NCI-H69 (cell line): ENCODE measurements around the gene DAD1.
"Not testable (repeated sequence)": the region's sequence is repeated elsewhere in the genome, so short reads cannot be mapped to it uniquely, and the experiment has no call there.

Experiments used
- DNase-seq: peaks from one replicate; lab custom pipeline; 2025; lab: John Stamatoyannopoulos, UW

The DAD1 gene

DNA sequence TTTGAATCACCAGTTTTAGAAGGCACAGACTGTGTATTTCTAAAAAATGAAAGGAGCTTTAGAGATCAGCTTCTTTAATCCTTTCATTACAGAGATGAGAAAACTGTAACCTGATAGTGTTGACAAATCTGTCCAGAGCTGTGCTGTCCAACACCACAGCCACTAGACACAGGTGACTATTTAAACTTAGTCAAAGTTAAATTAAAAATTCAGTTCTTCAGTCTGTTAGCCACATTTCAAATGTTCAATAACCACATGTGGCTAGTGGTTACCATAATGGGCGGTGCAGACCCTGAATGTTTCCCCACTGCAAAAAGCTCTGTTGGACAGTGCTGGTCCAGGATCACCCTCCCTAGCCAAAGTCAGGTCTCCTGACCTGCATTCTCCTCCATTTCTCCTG, 21.6 kb downstream of the DAD1 start:
- no peak for DNase-seq

DNA sequence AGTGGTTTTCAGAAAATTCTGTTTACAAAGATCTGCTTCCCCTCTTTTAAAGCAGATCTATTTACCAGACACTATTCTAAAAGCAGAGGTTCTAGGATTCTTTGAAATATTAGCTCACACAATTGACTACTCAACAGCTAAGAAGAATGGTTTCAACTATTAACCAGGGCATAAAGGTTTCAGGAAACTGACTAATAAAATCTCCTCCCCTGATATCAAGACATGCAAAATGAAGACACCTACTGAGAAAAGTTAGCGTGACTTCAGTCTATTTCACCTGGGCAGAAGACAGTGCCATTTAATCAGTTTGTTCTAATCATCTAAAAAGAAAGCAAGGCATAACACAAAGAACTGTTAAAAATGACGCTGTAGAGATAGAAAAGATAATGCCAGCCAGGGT, 22.2 kb downstream of the DAD1 start:
- no peak for DNase-seq

DNA sequence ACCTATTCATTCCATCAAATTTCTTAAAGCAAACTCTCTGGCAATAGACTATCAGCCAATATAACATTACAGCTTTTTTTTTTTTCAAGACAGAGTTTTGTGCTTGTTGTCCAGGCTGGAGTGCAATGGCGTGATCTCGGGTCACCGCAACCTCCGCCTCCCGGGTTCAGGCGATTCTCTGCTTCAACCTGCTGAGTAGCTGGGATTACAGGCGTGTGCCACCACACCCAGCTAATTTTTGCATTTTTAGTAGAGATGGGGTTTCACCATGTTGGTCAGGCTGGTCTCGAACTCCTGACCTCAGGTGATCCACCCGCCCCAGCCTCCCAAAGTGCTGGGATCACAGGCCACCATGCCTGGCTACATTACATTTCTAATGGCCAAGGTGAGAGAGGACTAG, 22.8 kb downstream of the DAD1 start:
- DNase-seq = not testable (repeated sequence)

DNA sequence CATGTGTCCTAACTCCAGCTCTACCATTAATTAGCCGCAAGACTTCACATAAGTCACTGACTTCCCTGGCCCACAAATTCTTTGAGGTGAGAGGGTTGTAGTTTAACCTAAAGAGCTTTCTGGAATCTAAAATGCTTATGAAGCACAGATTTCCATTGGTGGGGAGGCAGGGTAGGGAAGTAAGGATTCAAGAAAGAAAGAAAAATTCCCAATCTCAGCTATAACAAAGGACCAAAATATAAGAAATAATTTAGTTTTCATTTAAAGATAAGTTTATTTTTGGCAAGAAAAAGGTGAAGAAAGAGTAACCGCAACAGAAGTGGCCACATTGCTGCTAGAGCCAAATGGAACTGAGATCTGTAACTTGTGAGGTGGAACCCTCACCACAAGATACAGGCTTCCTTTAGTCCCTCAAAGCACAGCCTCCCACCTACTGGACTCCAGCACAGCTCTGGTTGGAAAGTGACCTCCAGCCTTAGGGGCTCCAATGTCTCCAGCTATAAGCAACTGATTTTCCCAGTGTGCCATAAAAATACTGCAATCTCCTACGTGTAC, 23.6 kb downstream of the DAD1 start:
- DNase-seq = no peak

DNA sequence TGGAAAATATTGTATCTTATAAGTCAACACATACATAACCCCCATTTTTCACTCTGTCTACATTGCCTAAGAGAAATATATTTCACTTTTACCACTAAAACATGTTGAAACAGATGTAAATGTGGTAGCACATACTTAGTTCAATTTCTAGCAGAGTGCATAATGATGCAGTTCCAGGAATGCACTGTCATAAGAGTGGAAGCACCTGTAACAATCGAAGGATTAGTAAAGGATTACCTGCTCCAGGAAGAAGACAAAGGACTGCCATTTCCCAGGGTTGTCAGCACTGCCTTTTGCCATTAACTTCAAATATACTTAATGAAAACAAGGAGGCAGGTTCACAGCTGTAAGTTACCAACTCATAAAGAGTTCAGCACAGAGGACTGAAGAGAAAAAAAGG, 24.6 kb downstream of the DAD1 start:
- no peak for DNase-seq

DNA sequence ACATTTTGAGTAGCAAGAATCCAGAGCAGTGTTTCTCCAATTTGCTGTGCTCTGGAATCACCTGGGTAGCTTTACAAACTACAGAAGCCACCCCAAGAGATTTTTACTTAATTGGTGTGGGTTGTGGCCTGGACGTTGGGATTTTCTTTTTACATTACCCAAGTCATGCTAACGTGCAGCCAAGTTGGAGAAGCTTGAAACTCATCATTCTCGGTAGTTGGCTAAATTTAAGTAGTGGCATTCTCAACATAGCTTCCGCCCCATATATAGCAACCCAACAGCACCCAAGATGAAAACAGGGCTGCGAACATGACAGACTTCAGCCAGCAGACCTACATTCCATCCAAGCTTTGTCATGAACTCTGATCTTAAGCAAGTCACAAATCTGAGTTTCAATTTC, 25.0 kb downstream of the DAD1 start:
- no peak for DNase-seq

DNA sequence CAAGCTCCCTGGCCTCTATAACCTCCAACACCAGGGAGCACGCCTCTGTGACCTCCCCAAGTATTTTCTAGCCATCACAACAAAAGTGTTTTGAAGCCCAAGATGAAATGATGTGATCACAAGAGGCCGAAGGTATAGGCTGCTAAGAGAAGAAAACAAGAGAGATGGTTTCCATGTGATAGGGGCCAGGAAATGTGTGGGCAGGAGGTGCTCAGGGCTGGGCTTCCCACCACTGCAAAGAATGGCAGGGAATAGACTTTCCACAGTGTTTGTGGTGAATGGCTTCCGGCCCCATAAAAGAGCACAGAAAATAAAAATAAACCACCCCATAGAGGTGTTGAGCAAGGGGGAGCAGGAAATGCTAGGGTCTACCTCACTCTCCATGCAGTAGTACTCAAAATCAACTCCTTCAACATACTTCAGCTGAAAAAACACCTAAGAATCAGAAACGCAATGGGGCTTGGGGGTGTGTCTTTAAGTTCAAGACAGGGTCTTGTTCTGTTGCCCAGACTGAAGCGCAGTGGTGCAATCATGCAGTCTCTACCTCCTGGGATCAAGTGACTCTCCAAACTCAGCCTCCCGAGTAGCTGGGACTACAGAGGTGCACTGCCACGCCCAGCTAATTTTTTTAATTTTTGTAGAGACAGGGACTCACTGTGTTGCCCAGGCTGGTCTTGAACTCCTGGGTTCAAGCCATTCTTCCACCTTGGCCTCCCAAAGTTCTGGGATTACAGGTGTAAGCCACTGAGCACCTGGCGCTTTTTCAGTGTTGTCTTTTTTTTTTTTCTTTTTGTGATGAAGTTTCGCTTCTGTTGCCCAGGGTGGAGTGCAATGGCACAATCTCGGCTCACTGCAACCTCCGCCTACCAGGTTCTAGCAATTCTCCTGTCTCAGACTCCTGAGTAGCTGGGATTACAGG, 27.1 kb downstream of the DAD1 start:
- DNase-seq = no peak

DNA sequence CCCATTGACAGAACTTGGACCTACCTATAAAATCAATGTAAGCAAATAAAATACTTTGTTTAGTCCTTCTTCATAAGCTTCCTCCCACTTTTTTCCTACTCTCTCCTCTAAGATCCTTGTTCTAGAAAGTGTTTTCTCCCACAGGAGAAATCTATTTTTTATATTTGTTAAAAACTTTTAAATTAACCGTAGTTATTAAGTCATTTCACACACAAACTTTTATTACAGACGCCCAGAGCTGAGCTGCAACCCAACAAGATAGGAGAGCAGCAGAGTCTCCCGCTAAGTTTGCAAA, 27.7 kb downstream of the DAD1 start:
- DNase-seq = no peak

DNA sequence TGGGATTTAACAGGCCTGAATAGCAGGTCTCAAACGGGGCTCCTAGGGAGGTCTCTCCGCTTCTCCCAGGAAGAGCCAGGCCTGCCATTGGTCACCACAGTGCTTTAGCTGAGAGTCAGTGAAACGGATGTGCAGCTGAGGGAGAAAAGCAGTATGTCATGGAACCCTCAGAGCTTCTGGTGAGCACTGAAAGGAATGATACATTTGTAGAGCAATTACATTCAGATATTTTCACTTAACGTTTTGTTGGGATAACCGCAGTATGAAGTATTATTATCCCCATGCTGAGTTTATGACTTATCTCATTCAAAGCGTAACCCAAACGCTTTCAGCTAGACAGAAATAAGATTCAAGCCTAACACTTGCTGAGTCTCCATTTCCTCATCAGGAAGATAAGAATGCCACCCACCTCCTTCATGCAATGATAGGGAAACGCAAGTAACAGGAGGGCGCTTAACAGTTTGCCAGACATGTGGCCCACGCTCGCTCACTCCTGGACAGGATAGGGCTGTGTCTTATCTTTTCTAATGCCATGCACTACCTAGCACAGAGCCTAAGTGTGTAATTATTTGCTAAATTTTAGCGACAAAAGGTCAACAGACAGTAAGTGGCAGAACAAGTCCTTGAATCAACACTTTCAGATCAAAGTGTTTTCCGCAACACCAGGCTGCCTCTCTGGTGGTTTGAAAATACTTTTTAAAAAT, 28.2 kb downstream of the DAD1 start:
- DNase-seq = no peak

DNA sequence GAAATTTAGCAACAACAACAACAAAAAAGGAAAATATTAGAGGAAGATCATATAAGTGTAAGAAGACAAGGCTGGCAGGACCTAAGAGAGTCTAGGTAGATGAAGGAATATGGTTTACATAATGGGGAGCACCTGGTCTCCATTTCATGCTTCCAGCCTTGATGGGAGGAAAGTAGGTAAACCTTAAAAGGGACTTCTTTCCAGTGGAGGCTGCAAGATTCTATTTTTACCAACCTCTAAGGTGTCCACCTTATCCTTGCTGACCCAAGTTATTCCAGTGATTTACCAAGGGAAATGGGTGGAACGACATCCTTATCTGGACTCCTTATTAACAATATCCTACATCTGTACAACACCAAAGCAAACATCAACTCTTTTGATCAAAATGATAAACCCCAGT, 30.0 kb downstream of the DAD1 start:
- DNase-seq = no peak

DNA sequence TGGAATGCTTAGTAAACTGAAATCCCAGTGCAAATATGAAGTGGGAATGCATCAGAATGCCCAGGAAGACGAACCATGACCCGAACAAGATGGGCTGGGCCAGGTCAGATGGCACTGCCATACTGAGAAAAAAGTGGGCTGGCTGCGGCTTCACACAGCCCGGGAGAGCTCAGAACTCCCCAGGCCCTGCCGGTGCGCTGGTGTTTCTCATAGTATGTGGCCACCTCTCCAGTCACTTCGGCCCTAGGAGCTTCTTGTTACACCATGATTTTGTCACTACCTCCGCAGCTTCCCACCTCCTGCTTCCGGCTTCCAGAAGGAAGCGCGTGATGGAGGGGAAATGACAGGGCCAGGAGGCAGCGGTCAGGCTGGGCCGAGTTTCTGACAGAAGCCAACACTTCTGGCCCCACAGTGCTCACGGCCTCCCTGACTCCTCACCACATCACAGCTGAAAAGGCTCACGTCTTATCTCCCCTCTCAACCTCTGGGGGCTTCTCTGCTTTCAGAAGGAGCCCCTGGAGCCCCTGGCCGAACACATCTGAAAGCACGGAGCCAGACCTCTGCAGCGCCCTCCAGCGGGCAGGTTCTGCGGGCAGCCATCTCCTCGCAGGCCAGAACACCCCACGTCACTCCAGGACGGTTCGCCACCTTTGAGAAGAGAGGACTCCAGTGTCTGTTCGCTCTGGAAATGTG, 30.7 kb downstream of the DAD1 start:
- no peak for DNase-seq

DNA sequence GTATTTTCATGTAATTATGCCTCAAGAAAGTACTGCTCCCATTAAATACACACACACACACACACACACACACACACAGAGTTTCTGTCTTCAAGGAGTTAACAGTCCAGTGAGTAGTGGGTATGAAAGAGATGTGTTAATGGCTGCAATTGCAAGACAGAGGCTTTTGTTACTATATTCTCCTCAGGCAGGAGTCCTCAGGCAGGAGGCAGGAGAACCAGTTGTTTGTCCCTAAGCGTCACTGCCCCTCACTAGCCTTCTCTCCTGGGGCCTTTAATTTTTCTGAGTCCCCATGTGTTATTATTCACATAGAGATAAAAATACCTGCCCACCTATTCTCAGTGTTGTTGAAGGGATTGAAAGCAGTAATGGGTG, 31.2 kb downstream of the DAD1 start:
- DNase-seq = no peak

DNA sequence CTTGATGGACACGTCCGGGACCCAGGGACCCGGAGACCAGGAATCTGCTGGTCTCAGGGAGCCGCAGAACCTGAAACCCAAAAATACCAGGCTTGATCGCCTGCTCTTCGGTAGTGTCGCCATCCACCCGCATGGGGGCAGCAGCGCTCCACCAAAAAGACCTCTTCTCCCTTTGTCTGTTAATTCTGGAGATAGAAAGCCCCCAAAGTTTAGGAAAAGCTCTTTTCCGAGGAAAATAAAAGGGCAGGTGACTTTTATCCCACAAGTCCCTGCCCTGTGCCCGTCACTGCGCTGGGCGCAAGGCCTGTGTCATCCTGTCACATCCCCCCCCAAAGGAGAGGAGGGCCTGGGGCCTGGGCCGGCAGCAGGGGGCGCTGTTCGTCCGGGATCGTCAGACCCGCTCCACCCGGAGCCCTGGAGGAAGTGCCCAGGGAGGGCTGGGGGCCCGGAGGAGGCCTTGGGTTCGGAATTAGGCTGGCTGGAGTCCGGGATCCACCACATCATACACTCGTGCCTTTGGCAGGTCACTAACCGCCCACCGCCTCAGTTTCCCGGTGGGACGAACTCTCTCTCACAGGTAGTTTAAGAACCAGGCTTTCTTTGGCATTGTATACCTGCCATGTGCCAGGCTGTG, 31.9 kb downstream of the DAD1 start:
- peak; percentile 81 for DNase-seq

DNA sequence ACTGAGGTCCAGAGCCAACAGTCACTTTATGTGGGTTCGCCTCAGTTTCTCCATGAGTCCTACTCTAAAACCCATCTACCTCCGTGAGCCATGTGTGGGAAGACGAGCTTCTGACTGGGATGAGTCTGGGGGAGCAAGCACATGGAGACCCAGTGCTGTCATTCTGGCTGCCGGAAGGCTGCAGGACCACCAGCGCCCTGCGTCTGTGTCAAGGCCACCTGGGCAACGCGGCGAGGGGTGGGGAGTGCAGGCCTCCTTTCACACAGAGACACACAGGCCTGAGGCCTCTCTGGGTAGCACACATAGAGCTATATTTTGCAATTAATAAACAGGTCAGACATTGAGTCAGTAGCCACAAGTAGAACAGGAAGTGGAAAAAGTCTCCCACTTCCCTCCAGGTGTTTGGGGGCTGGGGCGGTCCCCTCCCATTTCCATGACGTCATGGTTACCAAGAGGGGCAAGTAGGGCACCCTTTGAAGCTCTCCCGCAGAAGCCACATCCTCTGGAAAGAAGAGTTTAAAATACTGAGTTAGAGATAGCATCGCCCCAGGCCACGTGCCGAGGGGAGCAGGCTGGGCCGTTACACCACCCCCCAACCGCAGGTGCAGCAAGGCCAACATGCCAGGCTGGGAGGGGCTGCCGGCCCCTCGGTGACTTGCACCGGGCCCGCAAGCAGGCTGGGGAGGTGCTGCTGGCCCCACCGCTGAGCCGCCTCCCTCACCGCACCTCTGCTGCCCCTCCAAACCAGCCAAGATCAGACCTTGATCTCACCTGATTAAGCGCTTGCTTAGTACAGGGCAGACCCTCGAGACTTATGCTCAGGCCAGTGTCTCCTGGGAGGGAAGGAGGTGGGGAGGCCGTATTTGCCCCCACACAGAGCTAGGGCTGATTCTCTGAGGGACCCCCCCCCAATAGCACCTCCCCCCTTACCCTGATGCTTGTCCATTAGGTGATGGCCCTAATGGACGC, 32.7 kb downstream of the DAD1 start:
- DNase-seq = peak; percentile 32

DNA sequence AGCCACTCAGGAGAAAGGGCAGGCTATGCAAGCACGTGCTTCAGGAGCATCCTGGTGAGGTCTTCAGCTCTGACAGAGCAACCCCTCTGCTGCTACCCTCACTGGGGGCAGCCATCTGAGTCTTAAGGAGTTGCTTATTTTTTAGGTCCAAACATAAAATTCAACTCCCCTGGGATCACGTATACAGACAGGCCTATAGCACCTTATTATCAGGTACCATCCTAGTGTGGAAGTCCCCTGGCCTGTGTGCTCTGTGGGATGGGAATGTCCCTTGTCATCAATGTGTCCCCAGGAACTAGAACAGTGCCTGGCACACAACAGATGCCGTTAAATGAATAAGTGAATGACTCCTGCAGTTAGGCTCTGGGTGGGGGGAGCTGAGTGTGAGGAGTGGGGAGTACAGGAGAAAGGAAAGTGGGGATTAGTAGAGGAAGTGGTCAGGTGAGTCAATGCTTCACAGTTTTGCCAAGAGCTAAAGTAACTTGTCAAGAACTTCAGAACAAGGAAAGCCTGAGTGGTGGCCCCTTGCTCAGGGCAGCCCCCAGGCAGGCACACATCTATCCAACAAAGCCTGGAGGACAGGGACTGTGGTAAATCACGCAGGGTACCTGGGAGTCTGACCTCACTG, 33.5 kb downstream of the DAD1 start:
- DNase-seq = no peak

DNA sequence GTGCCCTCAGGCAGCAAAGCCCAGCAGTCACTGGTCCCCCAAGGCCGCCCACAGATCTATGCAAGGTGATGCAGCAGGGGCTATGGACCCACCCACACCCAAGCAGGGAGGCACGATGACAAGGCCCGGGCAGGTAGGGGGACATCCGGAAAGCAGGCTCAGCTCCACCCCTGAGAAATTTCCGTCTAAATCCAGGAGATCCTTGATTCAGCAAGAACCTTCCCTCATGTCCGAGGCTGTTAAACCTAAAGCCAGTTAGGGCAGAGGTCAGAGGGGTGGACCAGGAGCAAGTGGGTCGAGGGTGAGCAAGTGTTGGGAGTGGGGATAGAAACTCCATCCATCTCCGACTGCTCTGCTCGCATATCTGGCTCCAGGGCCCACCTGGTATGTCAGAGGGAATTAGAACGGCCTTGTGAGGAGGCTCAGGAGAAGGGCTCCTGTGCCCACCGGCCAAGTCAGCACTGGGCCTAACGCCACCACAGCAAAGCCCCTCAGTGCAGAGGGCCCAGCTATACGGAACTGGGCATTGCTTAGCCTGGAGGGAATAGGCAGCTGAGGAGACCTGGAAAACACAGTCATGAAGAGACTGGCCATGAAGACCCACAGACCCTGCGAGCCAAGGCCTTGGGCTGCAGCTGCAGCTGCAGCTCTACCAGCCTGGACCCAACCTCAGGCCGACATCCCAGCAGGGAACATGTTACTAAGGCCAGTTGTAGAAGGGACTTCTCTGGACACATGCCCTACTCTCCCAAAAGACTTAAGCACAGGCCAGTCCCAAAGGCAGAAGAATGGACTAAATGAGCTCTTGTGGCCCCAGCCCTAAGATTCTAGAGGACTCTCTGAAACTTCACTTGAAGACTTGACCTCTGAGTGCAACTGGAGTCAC, 34.3 kb downstream of the DAD1 start:
- DNase-seq = no peak

DNA sequence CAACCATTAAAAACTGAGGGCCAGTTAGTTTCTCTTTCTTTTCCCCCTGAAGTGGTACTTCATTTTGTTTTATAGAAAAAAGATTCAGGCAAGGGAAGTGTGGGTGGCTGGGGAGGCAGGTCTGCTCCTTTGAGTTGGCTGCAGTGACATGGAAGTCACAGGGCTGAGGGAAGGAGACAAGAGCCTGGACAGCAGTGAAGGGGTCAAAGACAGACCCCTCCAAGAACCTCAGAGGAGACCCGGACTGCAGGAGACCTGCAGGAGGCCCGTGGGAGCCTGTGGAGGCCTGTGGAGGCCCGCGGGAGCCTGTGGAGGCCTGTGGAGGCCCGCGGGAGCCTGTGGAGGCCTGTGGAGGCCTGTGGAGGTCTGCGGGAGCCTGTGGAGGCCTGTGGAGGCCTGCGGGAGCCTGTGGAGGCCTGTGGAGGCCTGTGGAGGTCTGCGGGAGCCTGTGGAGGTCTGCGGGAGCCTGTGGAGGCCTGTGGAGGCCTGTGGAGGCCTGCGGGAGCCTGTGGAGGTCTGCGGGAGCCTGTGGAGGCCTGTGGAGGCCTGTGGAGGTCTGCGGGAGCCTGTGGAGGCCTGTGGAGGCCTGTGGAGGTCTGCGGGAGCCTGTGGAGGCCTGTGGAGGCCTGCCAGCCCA, 35.0 kb downstream of the DAD1 start:
- not testable (repeated sequence) for DNase-seq

DNA sequence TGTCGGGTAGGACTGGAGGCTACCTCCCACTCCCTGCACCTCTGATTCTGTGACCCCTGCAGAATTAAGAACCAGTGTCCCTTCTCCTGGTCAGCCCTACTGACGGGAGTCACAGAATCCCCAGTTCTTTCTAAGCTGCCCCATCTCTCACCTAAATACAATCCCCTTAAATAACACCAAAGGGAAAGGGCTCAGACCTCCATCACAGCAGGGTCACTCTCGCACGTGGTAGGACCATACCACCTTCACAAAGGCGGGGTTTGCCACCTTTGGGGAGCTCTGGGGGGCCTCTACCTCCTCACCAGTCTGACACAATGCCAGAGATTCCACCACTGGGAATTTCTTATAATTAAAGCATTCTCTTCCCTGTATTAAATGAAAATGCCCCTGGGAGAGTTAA, 35.6 kb downstream of the DAD1 start:
- no peak for DNase-seq

DNA sequence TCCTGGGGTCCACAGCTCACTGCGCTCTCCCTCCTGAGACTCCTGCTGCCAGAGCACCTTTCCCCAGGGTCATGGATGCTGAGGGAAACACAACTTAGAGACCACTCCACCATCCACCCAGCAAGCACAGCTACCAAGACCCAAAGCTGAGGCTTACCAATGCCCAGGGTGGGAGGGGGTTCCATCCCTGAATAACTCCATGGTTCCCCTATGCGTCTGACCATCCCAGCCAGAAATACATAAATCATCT, 36.3 kb downstream of the DAD1 start:
- no peak for DNase-seq
